ENCODE results near the gene MMP15. TPM values are rescaled to one million over a fixed set of nuclear protein-coding genes. Genes with fewer than 3 reads are reported as not detected.

The MMP15 gene
- total and polyA plus RNA-seq, 4 donors: 19.5 to 44.5 (median 29.4) TPM

- WGBS, 2 donors: 81 to 97% methylated on average over 3 of the region's 3 CpGs
These were observed 13.9 kb upstream of the MMP15 start for GRCh38 chr16:58011652-58012051.

GRCh38 chr16:58012481-58012880, 13.1 kb upstream of the MMP15 start:
- no peaks in the 10 kb centered on the region for H3K27me3 ChIP-seq (ENCODE audit: control insufficient read depth in 3 of 3, insufficient read depth in 3 of 3, low read length in 2 of 3)
- no peak overlapping the region for H3K4me3 ChIP-seq
- 70 to 71% methylated on average over 9 of the region's 9 CpGs for WGBS, 2 donors
- no peaks in the 10 kb centered on the region for H3K4me1 ChIP-seq (ENCODE audit: control insufficient read depth in 5 of 5, insufficient read depth in 5 of 5, low read length in 5 of 5)
- DNase-seq: no peak
- H3K9me3 ChIP-seq (ENCODE audit: control insufficient read depth in 4 of 4, insufficient read depth in 3 of 4, low read length in 3 of 4): no peaks in the 10 kb centered on the region
- TF ChIP-seq CTCF (IDR thresholded peaks at IDR 0.05; ENCODE audit: control extremely low read depth, extremely low read depth): no peak
- H3K27ac ChIP-seq (ENCODE audit: low read depth in 1 of 2, low read length in 1 of 2): no peak overlapping the region
- H3K9ac ChIP-seq (ENCODE audit: insufficient read depth in 1 of 2, low read length in 2 of 2): no peak overlapping the region
- H3K36me3 ChIP-seq (ENCODE audit: control insufficient read depth in 4 of 4, insufficient read depth in 4 of 4, low read length in 4 of 4): peaks cover 2 to 25% (median 8%) of the 10 kb centered on the region in 4 donors
- ATAC-seq (ENCODE audit: insufficient read depth, low FRiP score): no peak

More at GRCh38 chr16:58011652-58012051, 13.9 kb upstream of the MMP15 start:
- ATAC-seq (ENCODE audit: insufficient read depth, low FRiP score): no peak
- no peaks in the 10 kb centered on the region for H3K27me3 ChIP-seq (ENCODE audit: control insufficient read depth in 3 of 3, insufficient read depth in 3 of 3, low read length in 2 of 3)
- H3K4me1 ChIP-seq (ENCODE audit: control insufficient read depth in 5 of 5, insufficient read depth in 5 of 5, low read length in 5 of 5): no peaks in the 10 kb centered on the region
- no peak overlapping the region for H3K4me3 ChIP-seq
- no peak overlapping the region for H3K9ac ChIP-seq (ENCODE audit: insufficient read depth in 1 of 2, low read length in 2 of 2)
- peaks cover 2 to 23% (median 8%) of the 10 kb centered on the region in 4 donors for H3K36me3 ChIP-seq (ENCODE audit: control insufficient read depth in 4 of 4, insufficient read depth in 4 of 4, low read length in 4 of 4)
- no peak for TF ChIP-seq CTCF (IDR thresholded peaks at IDR 0.05; ENCODE audit: control extremely low read depth, extremely low read depth)
- no peaks in the 10 kb centered on the region for H3K9me3 ChIP-seq (ENCODE audit: control insufficient read depth in 4 of 4, insufficient read depth in 3 of 4, low read length in 3 of 4)
- DNase-seq: no peak
- H3K27ac ChIP-seq (ENCODE audit: low read depth in 1 of 2, low read length in 1 of 2): no peak overlapping the region

GRCh38 chr16:58013201-58013956, 12.2 kb upstream of the MMP15 start:
- ATAC-seq (ENCODE audit: insufficient read depth, low FRiP score): no peak

More at GRCh38 chr16:58013201-58013956, 12.2 kb upstream of the MMP15 start:
- Histone ChIP-seq H3K9ac (ENCODE audit: insufficient read depth in 1 of 2, low read length in 2 of 2) (no peak overlapping the region), H3K27me3 (ENCODE audit: control insufficient read depth in 3 of 3, insufficient read depth in 3 of 3, low read length in 2 of 3) (no peaks in the 10 kb centered on the region), H3K27ac (ENCODE audit: low read depth in 1 of 2, low read length in 1 of 2) (no peak overlapping the region), H3K4me3 (no peak overlapping the region), H3K4me1 (ENCODE audit: control insufficient read depth in 5 of 5, insufficient read depth in 5 of 5, low read length in 5 of 5) (no peaks in the 10 kb centered on the region), H3K36me3 (ENCODE audit: control insufficient read depth in 4 of 4, insufficient read depth in 4 of 4, low read length in 4 of 4) (peaks cover 2 to 25% (median 8%) of the 10 kb centered on the region in 4 donors), H3K9me3 (ENCODE audit: control insufficient read depth in 4 of 4, insufficient read depth in 3 of 4, low read length in 3 of 4) (no peaks in the 10 kb centered on the region)
- DNase-seq: no peak
- TF ChIP-seq CTCF (IDR thresholded peaks at IDR 0.05; ENCODE audit: control extremely low read depth, extremely low read depth): no peak
- 89 to 94% methylated on average over 9 of the region's 9 CpGs for WGBS, 2 donors

Data from lung (tissue), 12 donors.